MV-4-11 (cell line): ENCODE results near the gene PPP6R2.

ENCODE experiments used
- DNase-seq: peaks from one replicate; lab custom pipeline; 2025; lab: John Stamatoyannopoulos, UW

The PPP6R2 gene

GRCh38 chr22:50445880-50446707, 103.0 kb downstream of the PPP6R2 start:
- no peak for DNase-seq

- no peak for DNase-seq
Observed at GRCh38 chr22:50446708-50447575, 103.8 kb downstream of the PPP6R2 start.

GRCh38 chr22:50447576-50448551, 104.7 kb downstream of the PPP6R2 start:
- DNase-seq: no peak

- DNase-seq: no peak
Observed at GRCh38 chr22:50452649-50453048, 109.5 kb downstream of the PPP6R2 start.

- DNase-seq: no peak
Observed at GRCh38 chr22:50454556-50455075, 111.5 kb downstream of the PPP6R2 start.

GRCh38 chr22:50455201-50455600, 112.1 kb downstream of the PPP6R2 start:
- DNase-seq: no peak

- no peak for DNase-seq
Observed at GRCh38 chr22:50456026-50456425, 112.9 kb downstream of the PPP6R2 start.

GRCh38 chr22:50456466-50457234, 113.5 kb downstream of the PPP6R2 start:
- DNase-seq: no peak

- DNase-seq: no peak
Observed at GRCh38 chr22:50459016-50459415, 115.9 kb downstream of the PPP6R2 start.

- no peak for DNase-seq
Observed at GRCh38 chr22:50459496-50460140, 116.5 kb downstream of the PPP6R2 start.

- DNase-seq: no peak
Observed at GRCh38 chr22:50460938-50461337, 117.8 kb downstream of the PPP6R2 start.

- no peak for DNase-seq
Observed at GRCh38 chr22:50461536-50461935, 118.4 kb downstream of the PPP6R2 start.

- no peak for DNase-seq
Observed at GRCh38 chr22:50461979-50462540, 118.9 kb downstream of the PPP6R2 start.

GRCh38 chr22:50463188-50463900, 120.2 kb downstream of the PPP6R2 start:
- DNase-seq: no peak

- DNase-seq: no peak
Observed at GRCh38 chr22:50464451-50464850, 121.3 kb downstream of the PPP6R2 start.

- no peak for DNase-seq
Observed at GRCh38 chr22:50465066-50465930, 122.2 kb downstream of the PPP6R2 start.

- DNase-seq: no peak
Observed at GRCh38 chr22:50467341-50467740, 124.2 kb downstream of the PPP6R2 start.

GRCh38 chr22:50467773-50468440, 124.8 kb downstream of the PPP6R2 start:
- DNase-seq: no peak
